Kidney capillary endothelial cell (primary cell): ENCODE results near the gene LAGE3.
"Not testable (repeated sequence)": the region's sequence is repeated elsewhere in the genome, so short reads cannot be mapped to it uniquely, and the experiment has no call there.

Source experiments
- DNase-seq: peaks from one replicate; pipeline ENCODE4 v3.0.0-alpha.2; 2018; ENCODE audit warnings: low spot score

Gene LAGE3

DNA sequence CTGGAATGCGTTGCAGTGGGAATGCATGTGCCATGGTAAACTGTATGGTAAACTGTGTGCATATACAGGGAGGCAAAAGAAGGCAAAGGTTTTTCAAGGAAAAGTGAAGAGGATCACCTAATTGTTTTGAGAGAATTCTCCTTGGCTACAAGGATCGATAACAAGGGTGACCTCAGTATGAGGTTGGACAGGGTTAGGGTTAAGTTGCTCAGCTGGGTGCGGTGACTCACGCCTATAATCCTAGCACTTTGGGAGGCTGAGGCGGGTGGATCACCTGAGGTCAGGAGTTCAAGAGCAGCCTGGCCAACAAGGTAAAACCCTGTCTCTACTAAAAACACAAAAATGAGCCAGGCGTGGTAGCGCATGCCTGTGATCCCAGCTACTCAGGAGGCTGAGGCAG, 22.3 kb upstream of the LAGE3 start:
- not testable (repeated sequence) for DNase-seq

DNA sequence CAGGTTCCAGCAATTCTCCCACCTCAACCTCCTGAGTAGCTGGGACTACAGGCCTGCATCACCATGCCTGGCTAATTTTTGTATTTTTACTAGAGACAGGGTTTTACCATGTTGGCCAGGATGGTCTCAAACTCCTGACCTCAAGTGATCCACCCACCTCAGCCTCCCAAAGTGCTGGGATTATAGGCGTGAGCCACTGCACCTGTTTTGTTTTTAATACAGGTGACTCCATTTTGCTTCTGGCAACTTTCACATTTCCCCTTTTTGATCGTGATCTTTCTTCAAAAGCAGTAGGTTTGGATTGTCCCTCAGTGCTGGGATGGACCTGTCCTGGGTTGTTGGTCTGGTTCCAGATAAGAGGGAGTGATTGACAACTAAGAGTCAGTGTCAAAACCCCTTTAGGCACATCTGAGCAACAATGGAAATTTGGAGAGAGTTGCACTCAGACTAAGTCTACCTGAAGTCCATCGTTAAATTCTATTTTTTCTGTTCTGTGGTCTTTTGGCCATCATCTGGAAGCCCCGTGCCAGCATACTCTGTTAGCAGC, 17.6 kb upstream of the LAGE3 start:
- DNase-seq, result not testable (repeated sequence)

DNA sequence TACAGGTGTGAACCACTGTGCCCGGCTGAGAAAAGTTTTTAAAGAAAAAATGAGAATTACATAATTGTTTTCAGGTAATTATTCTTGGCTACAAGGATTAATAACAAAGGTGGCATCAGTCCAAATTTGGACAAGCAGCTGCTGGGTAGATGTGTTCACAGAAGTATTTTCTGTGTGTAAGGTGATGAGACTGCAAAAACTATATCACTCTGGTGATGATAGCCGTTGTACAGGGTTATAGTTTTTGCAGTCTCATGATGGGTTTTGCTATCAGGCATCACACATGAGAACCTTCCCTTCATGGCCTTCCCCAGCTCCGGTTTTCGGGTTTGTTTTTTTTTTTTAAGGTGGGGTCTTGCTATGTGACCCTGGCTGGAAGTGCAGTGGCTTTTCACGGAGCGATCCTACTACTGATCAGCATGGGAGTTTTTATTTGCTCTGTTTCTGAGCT, 16.4 kb upstream of the LAGE3 start:
- no peak for DNase-seq

DNA sequence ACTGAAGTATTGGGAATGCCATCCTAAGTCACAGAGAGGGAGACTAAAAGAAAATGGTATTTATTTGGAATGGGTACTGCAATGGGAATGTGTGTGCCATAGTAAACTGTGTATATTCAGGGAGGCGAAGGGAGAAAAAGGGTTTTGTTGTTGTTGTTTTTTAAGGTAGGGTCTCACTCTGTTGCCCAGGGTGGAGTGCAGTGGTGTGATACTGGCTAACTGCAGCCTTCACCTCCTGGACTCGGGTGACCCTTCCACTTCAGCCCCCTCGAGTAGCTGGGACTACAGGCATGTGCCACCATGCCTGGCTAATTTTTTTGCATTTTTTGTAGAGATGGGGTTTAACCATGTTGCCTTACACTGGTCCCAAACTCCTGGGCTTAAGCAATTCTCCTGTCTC, 15.6 kb upstream of the LAGE3 start:
- no peak for DNase-seq

DNA sequence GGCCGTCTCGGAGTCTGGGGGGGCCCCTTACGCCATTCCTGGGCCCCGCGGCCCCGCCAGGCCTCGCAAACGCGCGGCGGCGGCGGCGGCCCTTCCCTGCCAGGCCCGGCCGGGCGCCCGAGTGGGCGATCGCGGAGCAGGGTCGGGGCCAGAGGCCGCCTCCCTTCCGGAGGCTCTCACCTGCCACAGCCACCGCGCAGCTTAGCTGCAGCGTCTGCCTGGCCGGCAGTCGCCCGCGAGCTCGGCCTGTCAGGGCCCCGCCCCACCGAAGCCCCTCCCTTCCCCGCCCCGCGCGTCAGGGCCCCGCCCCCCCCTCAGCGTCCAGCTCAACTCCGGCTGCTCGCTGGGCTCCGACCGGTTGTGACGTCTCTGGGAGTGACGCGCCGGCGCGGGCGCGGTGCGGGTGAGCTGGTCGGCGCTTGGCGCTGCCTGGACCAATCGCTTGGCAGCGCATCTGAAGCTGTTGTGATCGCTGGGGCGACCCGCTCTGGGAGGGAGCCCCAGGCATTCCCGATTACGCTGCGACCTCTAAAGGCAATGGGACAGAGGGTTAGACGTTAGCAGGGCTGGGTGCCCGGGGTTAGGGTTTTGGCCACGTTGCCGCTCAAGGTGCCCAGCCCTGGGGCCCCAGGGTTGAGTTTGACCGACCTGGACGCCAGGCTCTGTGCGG, 11.5 kb upstream of the LAGE3 start, which contains the start of gene SLC10A3:
TSS of gene SLC10A3 (minus strand) at position 216 of the 670 bp plus-strand sequence. CDS start 1,689 bp downstream, outside the sequence.
- peak; percentile 85 for DNase-seq

DNA sequence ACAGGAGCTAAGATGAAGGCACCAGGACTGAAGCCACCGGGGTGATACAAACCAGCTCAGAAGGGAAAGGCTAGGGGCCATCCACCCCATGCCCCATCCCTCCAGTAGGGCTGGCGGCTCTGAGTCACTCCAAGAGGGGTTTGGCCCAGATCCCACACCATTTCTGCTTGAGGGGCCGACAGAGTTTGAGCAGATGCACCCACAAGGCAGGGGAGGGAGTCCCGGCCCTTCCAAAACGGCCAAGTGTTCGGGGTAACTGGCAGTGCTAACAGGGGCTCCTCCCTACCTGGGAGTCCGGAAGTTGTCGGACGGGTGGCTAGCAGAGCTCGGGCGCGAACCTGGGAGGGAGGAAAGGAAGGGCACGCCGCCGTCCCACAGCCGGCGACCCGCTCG, 10.9 kb upstream of the LAGE3 start:
- no peak for DNase-seq

DNA sequence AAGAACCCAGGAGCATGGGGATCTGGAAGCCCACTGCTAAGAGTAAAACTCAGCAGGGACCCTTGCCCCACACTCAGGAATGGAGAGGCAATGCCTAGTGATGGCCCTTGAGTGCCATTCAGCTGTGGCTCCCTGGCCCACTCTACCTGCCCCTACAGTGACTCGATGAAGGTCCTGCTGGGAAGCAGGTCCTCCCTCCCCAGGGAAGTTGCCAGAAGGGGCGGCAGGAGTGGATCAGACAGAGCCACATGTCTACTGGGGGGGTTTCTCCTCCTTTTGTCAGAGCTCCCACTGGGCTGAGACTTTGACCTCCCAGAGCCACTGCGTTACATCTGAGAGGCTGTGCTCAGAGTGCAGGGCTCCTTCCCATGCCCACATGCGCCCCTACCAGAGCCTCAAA, 10.1 kb upstream of the LAGE3 start:
- no peak for DNase-seq

DNA sequence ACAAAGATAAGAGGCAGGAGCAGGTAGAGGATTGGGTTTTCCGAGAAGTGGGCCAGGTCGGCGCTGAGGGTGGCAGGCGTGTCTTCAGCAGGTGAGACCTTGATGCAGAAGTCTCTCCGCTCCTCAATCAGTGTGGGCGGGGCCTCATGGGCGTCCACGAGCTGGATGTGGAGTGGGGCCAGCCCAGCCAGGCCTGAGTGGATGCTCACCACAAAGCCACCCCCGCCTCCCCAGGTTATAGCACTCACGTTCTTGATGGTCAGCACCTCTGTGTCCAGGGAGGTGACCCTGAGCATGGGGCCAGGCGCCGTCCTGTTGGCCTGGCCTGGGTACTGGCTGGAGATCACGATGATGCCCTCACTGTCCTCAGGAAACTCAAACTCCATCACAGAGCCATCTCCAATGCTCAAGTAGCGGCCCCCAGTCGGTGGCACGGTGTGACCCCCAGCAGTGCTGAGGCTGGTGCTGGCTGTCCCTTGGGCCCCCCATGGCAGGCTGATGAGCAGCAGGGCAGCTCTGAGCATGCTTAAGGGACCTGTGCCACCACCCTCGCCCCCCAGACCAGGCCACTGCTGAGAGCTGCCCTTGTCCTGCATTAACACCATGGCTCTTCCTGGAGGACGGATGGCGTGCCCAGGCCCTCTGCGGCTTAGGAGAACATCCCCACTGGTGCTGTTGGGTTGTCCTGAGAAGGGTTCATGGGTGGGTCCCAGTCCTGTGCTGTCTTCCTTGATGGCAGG, 9.4 kb upstream of the LAGE3 start:
- DNase-seq, result no peak

DNA sequence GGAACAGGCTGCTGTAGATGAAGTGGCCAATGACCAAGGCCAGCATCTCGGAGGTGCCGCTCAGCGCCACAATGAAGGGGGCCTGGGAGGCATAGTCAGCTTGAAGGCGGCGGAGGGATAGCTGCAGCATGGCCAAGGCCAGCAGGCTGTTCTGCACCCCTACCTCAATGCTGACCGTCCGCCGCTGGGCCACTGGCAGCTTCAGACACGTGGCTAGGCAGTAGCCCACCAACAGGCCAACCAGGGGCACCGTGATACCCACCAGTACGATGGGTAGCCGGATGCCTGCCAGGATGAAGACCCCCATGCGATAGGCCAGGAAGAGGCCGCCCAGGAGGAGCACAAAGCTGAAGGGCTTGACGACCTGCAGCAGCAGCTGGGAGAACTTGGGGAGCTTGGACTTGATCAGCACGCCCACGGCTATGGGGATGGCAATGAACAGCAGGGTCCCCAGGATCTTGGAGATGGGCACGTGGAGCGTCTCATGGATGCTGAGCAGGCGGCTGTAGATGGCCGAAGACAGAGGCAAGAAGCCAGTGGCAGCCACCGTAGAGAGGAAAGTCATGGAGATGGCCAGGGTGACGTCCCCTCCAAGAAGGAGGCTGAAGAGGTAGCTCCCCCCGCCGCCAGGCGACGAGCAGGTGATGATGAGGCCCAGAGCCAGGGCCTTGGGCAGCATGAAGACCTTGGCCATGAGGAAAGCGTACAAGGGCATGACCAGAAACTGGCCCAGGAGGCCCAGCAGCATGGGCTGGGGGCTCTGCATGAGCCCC, 8.6 kb upstream of the LAGE3 start:
- DNase-seq, result no peak

DNA sequence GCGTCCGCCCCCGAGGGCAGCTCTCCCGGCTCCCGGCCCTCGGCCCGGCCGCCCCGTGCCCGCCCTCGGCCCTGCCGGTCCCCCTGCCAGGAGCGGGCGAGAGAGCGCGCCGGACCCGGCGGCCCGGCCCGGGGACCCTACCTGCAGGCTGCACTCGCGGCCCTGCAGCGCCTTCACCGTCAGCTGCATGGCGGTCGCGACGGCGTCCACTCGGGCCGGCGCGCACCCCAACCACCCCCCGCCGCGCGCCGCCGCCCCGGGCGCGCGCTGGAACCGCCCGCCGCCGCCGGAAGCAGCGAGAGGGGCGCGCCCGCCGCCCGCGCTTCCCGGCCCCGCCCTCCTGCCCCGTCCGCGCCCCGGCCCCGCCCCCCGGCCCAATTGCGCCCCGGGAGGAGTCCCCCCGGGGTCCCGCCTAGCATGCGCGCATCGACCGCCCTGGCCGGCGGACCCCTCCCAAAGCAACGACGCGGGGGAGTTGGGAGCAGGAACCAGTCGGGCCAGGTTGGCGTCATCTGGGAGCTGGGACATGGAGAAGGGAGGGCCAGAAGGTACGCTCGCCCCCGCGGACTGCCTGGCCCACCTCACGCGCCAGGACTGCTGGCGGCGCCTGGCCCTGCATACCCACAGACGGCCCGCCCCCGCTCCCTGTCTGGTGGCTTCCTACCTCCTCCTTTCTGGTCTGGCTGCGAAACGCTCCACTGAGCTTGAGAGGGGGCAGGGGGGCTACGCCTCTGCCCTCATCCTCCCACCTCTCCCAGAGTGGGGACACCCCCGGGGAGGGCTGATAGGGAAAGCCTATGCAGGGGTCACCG, 7.5 kb upstream of the LAGE3 start, which contains the start of gene UBL4A:
TSS of gene UBL4A (minus strand) at position 220 of the 812 bp plus-strand sequence. CDS start at position 189, 31 bp downstream.
- DNase-seq, result no peak

DNA sequence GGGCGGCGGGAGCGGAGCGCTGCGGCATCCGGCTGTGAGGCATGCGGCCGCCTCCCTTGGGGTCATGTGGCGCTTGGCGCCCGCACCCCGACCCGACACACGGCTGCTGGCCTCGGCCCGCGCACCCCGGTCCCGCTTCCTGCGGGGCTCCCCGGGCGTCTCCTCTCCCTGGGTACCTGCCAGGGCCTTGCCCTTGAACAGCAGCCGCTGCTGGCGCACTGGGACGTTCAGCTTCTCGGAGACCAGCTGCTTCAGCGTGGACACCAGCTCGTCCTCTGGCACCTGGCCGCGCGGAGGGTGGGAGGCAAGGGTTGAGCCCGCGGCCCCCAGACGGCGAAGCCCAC, 6.9 kb upstream of the LAGE3 start:
- no peak for DNase-seq

DNA sequence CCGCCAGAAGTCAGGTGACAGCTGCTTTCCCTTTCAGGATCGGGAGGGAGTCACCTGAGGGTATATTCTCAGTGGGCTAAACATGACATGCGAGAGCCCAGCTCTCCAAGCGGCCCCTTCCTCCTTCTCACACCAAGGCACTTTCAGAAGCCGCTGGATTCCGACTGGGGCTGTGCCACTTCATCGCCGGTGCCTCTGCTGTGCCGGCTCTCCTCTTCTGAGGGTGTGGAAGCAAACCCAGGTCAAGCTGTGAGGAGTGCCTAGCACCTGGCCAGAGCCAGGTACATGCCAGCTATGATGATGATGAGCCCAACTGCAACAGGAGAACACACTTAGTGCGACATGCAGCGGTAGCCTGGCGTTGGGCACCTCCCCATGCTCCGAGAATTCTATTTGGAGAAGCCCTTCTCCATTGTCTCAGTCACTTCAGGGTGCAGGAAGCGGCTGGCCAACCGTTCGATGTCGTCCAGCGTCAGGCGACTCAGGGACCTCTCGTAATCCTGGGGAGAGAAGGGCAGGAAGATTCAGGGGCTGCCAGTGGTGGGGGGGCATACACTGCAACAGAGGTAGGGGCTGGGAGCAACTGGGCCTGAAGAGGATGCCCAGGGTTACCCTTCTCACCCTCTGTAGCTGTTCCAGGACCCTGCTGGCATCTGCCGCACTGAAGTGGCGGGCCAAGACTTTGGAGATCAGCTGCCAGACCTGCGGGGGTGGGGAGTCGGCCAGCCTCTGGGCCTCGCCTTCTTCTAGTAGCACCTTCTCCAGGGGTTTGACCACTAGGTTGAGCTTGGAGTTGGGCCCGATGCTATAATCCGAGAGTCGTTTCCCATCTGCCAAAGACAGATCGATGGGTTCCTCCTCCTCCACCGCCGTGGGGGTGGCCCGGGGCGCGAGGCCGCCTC, 6.3 kb upstream of the LAGE3 start:
- DNase-seq, result no peak

DNA sequence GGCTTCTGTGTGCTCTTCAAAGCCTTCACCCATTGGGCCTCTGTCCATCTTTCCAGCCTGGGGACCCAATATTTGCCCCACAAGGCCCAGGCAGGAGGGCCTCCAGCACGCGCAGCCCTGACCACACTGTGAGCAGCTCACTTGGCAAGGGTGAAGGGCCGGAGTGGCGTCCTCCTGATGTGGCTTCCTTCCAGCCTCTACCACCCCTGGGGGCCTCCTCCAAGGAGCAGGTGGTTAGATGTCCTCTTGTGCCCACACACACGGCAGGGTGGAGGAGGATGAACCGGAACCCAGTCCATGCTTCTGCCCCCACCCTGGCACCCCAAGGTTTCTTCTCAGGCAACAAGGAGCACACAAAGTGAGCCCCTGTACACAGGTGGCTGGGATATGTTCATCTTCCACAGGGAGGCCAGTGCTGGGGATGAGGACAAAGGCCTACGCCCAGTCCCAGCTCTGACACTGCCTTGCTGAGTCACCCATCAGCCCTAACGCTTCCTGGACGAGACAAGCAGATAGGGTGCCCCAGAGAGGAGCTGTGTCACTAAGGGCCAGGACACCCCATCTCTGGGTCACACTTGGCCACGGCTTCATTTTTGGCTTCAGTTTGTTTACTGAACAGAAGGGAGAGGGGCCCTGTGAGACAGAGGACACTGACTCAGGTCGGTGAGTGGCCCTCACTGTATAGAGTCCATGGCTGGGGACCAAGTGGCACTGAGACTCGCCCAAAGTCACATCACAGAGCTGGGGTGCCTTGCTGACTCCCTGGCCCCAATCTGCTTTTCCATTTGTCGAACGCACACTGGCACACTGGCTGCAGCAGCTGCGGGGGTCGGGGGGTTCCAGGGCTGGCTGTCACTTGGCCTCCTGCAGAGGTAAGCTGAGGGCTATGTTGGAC, 5.4 kb upstream of the LAGE3 start:
- DNase-seq, result no peak

DNA sequence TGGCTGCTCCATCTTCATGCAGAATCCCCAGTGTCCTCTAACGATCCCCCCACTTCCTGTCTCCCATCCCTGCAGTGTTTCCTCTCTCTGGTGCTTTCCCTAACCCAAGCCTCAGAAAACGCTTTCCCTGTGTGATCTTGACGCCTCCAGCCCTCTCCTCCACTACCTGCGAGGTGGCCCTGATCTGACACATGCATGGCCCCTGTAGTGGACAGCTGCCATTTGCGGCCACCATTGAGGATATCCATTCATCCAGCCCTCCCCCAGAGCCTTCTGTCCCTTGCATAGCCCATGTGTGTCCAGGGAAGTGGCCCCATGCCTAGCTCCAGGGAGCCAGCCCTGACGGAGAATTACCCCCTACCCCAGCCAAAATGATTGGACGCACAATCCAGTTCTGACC, 4.2 kb upstream of the LAGE3 start:
- no peak for DNase-seq

DNA sequence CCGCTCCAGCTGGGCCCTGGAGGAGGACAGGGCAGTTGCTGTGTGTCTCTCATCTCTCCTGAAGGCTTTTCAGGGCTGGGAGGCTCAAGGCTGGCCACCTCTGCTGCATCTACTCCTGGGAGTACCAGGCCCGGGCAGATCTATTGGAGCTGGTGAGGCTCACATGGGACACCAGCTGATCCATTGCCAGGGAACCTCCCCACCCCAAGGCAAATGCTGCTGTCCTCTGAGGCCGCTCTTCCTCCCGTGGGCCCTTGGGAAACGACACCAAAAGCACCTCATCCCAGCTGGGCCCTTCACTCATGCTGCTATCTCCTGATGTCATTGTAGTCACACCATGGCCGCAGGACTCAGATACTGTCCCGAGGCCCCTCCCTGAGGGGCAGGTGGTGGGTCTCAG, 3.7 kb upstream of the LAGE3 start:
- no peak for DNase-seq

DNA sequence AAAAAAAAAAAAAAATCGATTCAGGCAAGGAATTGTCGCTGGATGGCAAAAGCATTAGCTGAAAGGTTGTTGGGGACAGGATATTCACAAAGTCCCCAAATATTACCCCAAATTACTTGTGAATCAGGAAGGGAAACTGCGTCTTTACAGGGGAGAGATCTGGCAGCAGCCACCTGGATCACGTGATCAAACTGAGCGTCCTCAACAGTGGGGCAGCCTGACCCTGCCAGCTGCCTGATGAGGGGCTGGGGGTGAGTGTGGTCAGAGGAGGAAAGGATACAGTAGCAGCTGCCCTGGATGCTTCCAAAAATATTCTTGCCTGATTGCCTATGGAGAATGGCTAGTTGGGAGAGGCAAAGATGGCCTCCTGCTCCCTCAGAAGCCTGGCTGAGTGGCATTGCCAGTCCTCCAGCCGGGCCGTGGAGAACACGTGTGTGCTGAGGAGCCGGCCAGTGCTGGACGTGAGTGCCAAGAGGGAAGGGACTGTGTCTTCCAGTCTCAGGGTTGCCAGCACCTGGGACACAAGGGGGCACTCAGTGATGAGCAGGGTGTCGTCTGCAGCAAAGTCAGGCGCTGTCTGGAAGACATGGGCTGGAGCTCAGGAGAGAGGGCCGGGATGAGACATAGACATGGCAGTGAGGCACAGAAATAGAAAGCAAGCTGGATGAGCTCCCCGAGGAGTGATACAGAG, 3.0 kb upstream of the LAGE3 start:
- no peak for DNase-seq

DNA sequence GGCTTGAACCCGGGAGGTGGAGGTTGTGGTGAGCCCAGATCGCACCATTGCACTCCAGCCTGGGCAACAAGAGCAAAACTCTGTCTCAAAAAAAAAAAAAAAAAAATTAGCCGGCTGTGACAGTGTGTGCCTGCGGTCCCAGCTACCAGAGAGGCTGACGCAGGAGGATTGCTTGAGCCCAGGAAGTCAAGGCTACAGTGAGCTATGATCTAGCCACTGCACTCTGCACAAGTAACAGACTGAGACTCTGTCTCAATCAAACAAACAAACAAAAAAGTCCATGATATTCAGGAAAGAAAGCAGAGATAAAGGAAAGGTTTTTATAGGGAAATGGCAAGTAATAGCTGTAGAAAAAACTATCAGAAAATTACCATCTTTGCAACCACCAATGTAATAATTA, 2.1 kb upstream of the LAGE3 start:
- DNase-seq, result no peak

DNA sequence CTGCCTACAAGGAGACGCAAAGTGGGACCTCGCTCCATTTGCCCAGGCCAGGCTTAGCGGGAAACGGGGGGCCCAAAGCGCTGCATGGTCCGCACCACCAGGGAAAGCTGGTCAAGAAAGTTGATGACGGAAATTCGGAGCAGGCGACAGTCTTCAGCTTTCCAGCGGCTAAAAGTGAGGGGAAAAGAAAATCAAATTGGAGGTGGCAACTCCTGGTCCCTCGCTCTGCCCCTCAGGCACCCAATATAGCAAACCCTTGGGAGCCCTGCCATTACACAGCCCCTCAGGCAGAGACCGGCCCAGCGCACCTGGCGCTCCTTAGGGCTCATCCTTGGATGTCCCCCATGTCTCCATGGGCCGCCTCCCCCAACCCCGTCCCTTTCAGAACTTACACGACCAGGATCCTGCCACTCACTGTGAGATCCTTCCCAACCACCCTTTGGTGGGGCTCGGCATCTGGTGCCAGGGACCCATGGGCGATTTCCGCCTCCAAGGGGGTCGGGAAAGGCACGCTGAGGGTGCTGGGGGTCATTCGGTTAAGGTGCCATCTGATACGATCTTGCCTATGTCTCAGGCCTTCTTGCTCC, 1.1 kb downstream of the LAGE3 start:
- no peak for DNase-seq

DNA sequence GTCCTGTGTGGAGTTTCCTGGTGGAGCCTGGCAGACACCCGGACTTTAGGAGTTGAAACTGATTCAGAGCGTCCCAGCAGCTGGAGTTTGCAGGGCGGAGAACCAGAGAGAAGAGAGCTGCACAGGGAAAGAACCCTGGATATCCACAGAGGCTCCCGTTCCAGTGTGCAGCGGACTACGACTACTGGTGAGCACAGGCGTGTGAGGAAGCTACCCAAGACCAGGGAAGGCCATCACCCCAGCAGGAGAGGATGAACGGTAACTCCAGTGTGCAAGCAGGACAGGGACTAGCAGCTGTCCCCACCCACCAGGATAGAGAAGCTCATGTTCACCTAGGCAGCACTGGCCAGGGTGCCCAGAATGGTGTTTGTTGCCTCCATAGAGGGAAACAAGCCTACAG, 2.3 kb downstream of the LAGE3 start:
- DNase-seq, result no peak
